MV-4-11 (cell line): ENCODE results near the gene ADGRB2.

Experiments
- DNase-seq: peaks from one replicate; lab custom pipeline; 2025; lab: John Stamatoyannopoulos, UW

ADGRB2 gene

GRCh38 chr1:31764312-31765040 is at the start of gene ADGRB2:
Gene ADGRB2, minus strand, starts transcription at chr1:31764340. Its CDS starts 7,119 bp downstream, at chr1:31757221.
- DNase-seq = no peak

GRCh38 chr1:31812158-31812829 is 48.2 kb upstream of the ADGRB2 start:
- DNase-seq = peak; percentile 20

GRCh38 chr1:31811605-31812004 is 47.5 kb upstream of the ADGRB2 start:
- DNase-seq = no peak

- DNase-seq = no peak
Measured at GRCh38 chr1:31809698-31810097, 45.6 kb upstream of the ADGRB2 start.

DNA sequence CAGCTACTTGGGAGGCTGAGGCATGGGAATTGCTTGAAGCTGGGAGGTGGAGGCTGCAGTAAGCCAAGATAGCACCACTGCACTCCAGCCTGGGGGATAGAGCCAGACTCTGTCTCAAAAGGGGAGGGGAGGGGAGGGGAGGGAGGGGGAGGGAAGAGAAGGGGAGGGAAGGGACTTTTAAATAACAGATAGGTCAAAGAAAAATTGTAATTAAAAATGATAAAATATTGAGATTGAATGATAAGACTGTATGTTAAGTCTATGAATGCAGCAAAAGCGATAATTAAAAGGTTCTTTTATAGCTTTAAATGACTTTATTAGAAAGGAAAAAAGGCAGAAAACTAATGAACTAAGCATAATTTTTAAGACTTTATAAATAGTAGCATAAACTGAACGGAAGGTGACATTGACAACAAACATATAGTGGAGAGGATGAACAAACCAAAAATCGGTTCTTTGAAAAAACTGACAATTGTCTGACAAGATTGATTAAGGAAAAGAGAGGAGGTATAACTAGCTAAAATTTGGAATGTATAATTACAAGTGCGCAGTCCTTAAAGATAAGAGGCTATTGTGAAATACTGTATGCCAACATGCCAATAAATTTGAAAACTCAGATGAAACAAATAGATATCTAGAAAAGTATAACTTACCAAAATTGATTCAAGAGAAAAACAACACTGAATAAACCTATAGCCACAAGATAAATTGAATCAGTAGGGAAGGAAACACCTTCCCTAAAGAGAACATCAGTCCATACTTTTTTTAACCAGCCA is 43.3 kb upstream of the ADGRB2 start:
- DNase-seq = no peak

GRCh38 chr1:31805318-31805717 is 41.2 kb upstream of the ADGRB2 start:
- no peak for DNase-seq

DNA sequence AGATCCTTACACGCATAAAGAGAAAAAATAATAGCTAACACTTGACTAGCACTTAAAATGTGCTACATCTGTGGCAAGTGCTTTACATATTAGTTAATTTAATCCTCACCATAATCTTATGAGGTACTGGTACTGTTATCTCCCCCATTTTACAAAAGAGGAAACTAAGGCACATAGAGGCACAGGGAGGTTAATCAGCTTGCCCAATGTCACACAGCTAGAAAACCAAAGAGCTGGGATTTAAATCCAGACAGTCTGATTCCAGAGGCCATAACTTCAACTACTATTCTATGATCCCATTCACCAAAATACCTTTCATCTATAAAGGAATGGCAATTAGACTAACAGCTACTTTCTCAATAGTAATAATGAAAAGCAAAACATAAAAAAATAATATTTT is 40.0 kb upstream of the ADGRB2 start:
- no peak for DNase-seq

GRCh38 chr1:31803610-31804009 is 39.5 kb upstream of the ADGRB2 start:
- DNase-seq = no peak

GRCh38 chr1:31802190-31803150 is 38.3 kb upstream of the ADGRB2 start:
- DNase-seq = no peak

GRCh38 chr1:31801458-31801857 is 37.3 kb upstream of the ADGRB2 start:
- peak; percentile 73 for DNase-seq

DNA sequence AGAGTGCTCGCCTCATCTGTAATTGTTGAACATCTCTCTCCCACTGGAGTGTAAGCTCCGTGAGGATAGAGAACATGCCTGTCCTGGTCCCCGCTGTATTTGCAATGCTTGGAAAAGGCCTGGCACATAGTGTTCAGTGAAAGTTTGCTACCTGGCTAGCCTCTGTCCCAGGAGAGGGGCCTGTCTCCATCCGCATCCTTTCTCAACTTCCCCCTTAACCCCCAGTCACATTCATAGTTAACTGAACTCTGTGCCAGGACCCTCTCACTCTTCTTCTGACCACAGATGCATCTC is 36.5 kb upstream of the ADGRB2 start:
- DNase-seq = no peak

DNA sequence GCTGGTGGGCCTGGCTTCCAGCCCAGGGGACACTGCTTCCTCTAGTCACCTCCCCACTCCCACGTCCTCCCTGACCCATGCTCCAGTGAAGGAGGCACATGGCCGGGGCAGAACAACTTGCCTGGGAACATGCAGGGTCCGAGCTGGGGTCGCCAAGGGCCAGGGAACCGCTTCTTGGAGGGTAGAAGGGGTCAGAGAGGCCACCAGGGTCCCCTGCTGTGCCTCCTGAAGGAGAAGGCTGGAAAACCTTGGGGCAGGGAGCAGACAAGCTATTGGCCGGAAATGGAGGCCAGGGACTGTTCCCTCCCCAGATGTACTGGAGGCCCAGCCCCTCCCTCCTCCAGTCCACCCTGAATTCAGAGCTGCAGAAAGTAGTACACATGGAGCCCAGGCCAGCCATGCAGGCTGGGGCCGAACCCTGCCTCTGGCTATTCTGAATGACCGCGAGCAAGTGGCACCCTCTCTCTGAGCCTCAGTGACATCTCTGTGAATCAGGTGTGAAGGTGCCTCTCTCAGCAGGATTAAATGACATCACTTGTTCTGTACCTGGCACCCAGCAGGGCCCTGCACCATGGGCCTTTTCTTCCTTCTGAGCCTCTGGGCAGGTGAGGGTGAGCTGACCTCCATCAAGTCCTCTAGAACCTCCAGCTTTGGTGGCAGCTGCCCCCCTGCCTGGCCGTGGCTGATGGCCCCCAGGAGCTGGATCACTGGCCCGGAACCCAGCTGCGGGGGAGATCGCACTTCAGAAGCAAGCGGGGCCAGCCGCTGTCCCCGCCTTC is 35.9 kb upstream of the ADGRB2 start:
- no peak for DNase-seq

DNA sequence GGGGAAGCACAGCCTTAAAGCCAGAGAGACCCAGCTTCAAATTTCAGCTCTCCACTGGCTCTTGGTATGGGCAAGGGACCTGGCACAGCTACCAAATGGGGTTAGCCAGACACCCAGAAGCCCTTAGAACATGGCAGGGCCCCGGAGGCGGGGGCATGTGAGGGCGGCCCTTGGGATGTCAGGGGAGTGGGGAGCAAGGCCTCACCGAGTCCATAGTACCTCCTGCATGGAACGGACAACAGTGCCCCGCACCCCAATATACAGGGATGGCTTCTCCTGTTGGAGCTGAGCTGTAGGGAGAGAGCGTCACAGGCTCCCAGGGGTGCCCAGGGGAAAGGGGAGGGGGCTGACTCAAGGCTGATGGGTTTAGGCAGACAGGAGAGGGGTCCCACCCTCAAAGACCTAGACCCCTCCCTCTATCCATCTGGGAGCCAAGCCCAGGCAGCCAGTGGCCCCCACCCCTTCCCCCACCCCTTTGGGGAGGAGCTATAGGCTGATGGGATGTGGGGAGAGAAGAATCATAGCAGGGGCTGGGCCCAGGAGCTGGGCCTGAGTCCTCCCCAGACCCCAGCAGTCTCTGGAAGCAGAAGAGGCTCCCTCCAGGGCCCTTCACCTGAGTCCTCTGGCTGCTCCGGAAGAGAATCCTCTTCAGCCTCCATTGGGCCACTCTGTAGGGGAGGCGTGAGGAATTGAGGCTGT is 35.2 kb upstream of the ADGRB2 start:
- no peak for DNase-seq

- DNase-seq = peak; percentile 56
Measured at GRCh38 chr1:31798433-31799195, 34.5 kb upstream of the ADGRB2 start.

GRCh38 chr1:31798086-31798432 is 33.9 kb upstream of the ADGRB2 start:
- DNase-seq = no peak

DNA sequence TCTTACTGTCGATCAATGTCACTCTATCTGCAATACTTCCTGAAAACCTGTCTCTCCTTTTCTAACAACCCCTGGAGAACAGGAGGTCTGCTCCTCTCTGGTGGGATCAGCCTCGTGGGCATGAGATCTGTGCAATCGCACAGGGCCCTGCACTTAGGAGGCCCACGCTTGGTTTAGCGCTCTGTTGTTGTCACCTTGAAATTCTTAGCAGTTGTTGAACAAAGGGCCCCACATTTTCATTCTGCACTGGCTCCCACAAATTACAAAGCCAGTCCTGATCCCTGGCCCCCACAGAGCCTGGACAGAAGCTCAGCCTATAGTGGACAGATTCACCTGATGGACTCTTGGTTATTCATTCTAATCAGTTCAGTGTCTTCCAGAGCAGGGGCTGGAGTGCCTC is 33.1 kb upstream of the ADGRB2 start:
- no peak for DNase-seq

GRCh38 chr1:31796707-31797106 is 32.6 kb upstream of the ADGRB2 start:
- DNase-seq = no peak

DNA sequence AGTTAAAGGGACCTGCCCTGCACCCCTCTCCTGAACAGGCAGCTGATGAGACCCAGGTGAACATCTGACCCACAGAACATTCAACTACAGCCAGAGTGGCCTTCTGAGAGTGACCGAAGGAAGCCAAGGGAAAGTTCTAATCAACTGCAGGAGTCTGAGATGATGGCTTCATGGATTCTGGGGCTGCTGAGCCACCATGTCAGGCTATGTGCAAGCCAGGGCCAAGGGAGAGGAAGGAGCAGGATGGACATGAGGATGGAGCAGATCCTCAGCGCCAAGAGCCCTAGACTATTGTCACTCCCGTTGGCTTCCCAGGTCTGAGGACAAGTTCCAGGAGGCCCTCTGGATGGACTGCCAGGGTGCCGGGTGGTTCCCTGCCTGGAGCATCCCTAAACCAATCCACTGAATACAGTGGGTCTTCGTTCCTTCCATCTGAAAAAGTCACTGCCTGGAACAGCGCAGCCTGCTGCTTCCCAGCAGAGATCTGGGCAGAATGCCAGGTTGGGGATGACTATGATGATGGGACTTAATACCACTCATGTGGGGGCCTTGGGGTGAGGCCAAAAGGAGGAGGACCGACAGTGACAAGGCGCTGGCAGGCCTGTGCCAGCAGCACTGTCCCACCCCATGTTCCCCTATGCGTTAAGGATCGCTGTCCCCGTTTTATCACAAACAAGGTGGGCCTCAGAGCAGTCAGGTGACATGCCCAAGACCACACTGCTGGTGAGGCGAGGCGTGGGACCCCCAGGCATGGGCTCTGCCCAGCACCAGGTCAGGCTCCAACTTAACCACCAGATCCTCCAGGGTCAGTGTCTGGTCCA is 31.9 kb upstream of the ADGRB2 start:
- no peak for DNase-seq

GRCh38 chr1:31795096-31795675 is 31.0 kb upstream of the ADGRB2 start:
- DNase-seq = no peak
